K562 (cell line): ENCODE data around the gene HOXB1. TPM values are rescaled to one million over a fixed set of nuclear protein-coding genes. Genes with fewer than 3 reads are reported as not detected.

Experiments used
- BRD4 ChIP-seq: fragments of 200-600 bp; sonication (generic); IDR thresholded peaks from 2 replicates; pipeline ENCODE4 v1.6.1; 2017; ENCODE audit warnings: inconsistent platforms
- CBFA2T3 ChIP-seq: fragments of 450-650 bp; IDR thresholded peaks from 2 replicates; pipeline ENCODE4 v1.6.1; 2017
- CBX1 ChIP-seq: sonication (generic); IDR thresholded peaks from 2 replicates; pipeline ENCODE4 v1.6.1; 2016; ENCODE audit warnings: antibody characterized with exemption, low read depth, mild to moderate bottlenecking
- EHMT2 ChIP-seq: fragments of 450-650 bp; IDR thresholded peaks from 2 replicates; pipeline ENCODE4 v1.6.1; 2018; ENCODE audit warnings: antibody characterized with exemption
- EP300 ChIP-seq: IDR thresholded peaks from 2 replicates; pipeline ENCODE4 v1.6.1; 2012; ENCODE audit warnings: low read length, improper control_type of control experiment
- POLR2A ChIP-seq: fragments of 450-650 bp; conservative IDR thresholded peaks from 2 replicates; pipeline ENCODE4 v1.6.1; 2016
- POLR2G ChIP-seq: fragments of 200-400 bp; formaldehyde crosslinking; IDR thresholded peaks from 2 replicates; pipeline ENCODE4 v1.6.1; 2017; ENCODE audit warnings: low read depth, mild to moderate bottlenecking, antibody characterized with exemption, low read length, moderate library complexity
- RBFOX2 ChIP-seq: fragments of 200-400 bp; formaldehyde crosslinking; IDR thresholded peaks from 2 replicates; pipeline ENCODE4 v1.6.1; 2017; ENCODE audit warnings: low read depth, mild to moderate bottlenecking, low read length, moderate library complexity
- RBM15 ChIP-seq: fragments of 200-400 bp; formaldehyde crosslinking; IDR thresholded peaks from 2 replicates; pipeline ENCODE4 v1.6.1; 2018; ENCODE audit warnings: mild to moderate bottlenecking, low read length, moderate library complexity; ENCODE audit not compliant: insufficient read depth
- SPI1 ChIP-seq: IDR thresholded peaks from 2 replicates; pipeline ENCODE4 v1.6.1; 2011; ENCODE audit warnings: low read depth, low read length, control low read depth, borderline replicate concordance
- SUPT5H ChIP-seq: fragments of 450-650 bp; IDR thresholded peaks from 2 replicates; pipeline ENCODE4 v1.6.1; 2016
- TBP ChIP-seq: optimal IDR thresholded peaks from 2 replicates; pipeline ENCODE3; 2011; ENCODE audit warnings: low read depth, low read length, improper control_type of control experiment
- YY1 ChIP-seq, 3 experiments: IDR thresholded peaks; 2 replicates each; pipeline ENCODE4 v1.6.1; 2011; ENCODE audit warnings: low read length in 2 of 3, mild to moderate bottlenecking in 2 of 3, moderate library complexity in 2 of 3, borderline replicate concordance in 1 of 3, control low read depth in 1 of 3, low read depth in 1 of 3; ENCODE audit not compliant: insufficient read depth in 3 of 3, insufficient replicate concordance in 2 of 3, control insufficient read depth in 1 of 3, insufficient read length in 1 of 3; ENCODE audit errors: extremely low read depth in 1 of 3
- ZNF253 ChIP-seq: fragments of 250-450 bp; sonication (Bioruptor Pico); conservative IDR thresholded peaks from 2 replicates; pipeline ENCODE4 v1.6.1; 2021; ENCODE audit warnings: mild to moderate bottlenecking
- polyA plus RNA-seq, 8 experiments: library from polyadenylated mRNA; depleted of rRNA in 4 of 8; stranded (reverse) in 5 of 8; unstranded in 3 of 8; fragments of >200 nt; fragmentation: Nextera tagmentation in 2 of 8; fragmentation: Illumina TruSeq in 1 of 8; extraction: Ambion mirVana in 2 of 8; extraction: Trizol in 1 of 8; gene quantifications; 2 replicates each; pipeline versions ENCODE4 v1.2.1 to v1.2.3, GENCODE V29; 2011 to 2014; ENCODE audit warnings: inconsistent platforms in 1 of 8, missing spikeins in 1 of 8
- total RNA-seq, 7 experiments: library from RNA; depleted of rRNA in 6 of 7; stranded (reverse); fragments of >200 nt in 6 of 7; fragmentation: Illumina TruSeq in 2 of 7; extraction: Trizol in 2 of 7; gene quantifications; 2 replicates each; pipeline versions ENCODE4 v1.2.1 to v1.2.3, GENCODE V29; 2011 to 2021; ENCODE audit warnings: low replicate concordance in 1 of 7
- TF ChIP-seq, protein P1 (sequence below): IDR thresholded peaks from 2 replicates; pipeline ENCODE4 v1.6.1; 2012; ENCODE audit warnings: low read depth, low read length, improper control_type of control experiment, borderline replicate concordance
- TF ChIP-seq, protein P2 (sequence below): sonication (generic); formaldehyde crosslinking; IDR thresholded peaks from 2 replicates; pipeline ENCODE4 v1.8.0; 2022; ENCODE audit warnings: mild to moderate bottlenecking, missing genetic modification reagents, borderline replicate concordance
- TF ChIP-seq, protein P3 (sequence below), 2 experiments: fragments of 450-650 bp; IDR thresholded peaks; 2 replicates each; pipeline ENCODE4 v1.6.1; 2018; ENCODE audit warnings: mild to moderate bottlenecking in 2 of 2, low read depth in 1 of 2; ENCODE audit not compliant: partially characterized antibody in 2 of 2
- TF ChIP-seq, protein P4 (sequence below), 2 experiments: fragments of 450-650 bp; IDR thresholded peaks; 2 replicates each; pipeline ENCODE4 v1.6.1; 2016

Gene HOXB1
- total and polyA plus RNA-seq, 9 of the 15 experiments (the other 6 are each of a cell fraction or from before 2014, with no cell fraction given): 0.04 TPM; not detected in 8

DNA sequence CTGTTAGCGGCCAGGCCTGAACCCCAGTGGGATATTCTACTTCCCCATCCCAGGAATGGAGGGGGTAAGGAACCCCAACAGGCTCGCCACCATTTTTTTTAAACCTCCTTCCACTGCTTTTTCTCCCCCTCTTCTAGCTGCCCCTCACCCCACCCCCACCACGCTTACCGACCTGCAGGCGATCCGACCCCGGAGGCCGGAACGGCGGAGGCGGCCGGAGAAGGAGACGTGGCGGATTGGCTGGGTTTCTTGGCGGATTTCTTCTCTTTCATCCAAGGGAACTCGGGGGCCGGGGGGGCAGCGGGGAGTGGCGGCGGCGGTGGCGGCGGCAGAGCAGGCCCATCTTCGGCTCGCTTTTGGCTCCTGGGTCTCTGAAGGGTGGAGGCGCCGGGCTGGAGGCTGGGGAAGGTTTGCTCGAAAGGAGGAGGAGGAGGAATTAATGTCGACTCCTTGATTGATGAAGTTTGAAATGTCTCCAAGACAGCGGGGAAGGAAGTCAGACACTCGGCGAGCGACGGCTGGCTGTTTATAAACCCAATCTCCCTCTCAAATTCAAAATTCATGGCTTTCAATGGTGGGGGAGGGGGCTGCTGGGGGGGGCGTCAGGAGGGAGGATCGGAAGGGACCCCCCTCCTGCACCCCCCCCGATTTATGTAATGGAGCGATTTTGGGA lies 13.7 kb upstream of the HOXB1 start (continued):
- TF ChIP-seq TBP: peak; percentile 76
- peak; percentile 23; the same call in 1 of the 2 replicates for TF ChIP-seq CBX1
- TF ChIP-seq RBFOX2: peak; percentile 74
- TF ChIP-seq POLR2A: peak; percentile 71
- TF ChIP-seq EHMT2: no peak
- TF ChIP-seq, protein P1, sequence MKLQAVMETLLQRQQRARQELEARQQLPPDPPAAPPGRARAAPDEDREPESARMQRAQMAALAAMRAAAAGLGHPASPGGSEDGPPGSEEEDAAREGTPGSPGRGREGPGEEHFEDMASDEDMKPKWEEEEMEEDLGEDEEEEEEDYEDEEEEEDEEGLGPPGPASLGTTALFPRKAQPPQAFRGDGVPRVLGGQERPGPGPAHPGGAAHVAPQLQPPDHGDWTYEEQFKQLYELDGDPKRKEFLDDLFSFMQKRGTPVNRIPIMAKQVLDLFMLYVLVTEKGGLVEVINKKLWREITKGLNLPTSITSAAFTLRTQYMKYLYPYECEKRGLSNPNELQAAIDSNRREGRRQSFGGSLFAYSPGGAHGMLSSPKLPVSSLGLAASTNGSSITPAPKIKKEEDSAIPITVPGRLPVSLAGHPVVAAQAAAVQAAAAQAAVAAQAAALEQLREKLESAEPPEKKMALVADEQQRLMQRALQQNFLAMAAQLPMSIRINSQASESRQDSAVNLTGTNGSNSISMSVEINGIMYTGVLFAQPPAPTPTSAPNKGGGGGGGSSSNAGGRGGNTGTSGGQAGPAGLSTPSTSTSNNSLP: 0 out of 2 replicates have a peak, but pooled peaks have one; percentile 11
- peak in 1 of 3 experiments; percentile 52 for TF ChIP-seq YY1 (IDR thresholded peaks at IDR 0.05; ENCODE audit: borderline replicate concordance in 1 of 3, control insufficient read depth in 1 of 3, extremely low read depth in 1 of 3, insufficient read depth in 3 of 3, insufficient read length in 1 of 3, insufficient replicate concordance in 2 of 3, low read depth in 1 of 3, low read length in 2 of 3)
- TF ChIP-seq EP300: 0 out of 2 replicates have a peak, but pooled peaks have one; percentile 5
- TF ChIP-seq RBM15: no peak
- TF ChIP-seq BRD4: peak; percentile 81
- TF ChIP-seq, protein P2, sequence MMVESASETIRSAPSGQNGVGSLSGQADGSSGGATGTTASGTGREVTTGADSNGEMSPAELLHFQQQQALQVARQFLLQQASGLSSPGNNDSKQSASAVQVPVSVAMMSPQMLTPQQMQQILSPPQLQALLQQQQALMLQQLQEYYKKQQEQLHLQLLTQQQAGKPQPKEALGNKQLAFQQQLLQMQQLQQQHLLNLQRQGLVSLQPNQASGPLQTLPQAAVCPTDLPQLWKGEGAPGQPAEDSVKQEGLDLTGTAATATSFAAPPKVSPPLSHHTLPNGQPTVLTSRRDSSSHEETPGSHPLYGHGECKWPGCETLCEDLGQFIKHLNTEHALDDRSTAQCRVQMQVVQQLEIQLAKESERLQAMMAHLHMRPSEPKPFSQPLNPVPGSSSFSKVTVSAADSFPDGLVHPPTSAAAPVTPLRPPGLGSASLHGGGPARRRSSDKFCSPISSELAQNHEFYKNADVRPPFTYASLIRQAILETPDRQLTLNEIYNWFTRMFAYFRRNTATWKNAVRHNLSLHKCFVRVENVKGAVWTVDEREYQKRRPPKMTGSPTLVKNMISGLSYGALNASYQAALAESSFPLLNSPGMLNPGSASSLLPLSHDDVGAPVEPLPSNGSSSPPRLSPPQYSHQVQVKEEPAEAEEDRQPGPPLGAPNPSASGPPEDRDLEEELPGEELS (CRISPR knock-in tag): no peak
- TF ChIP-seq, protein P3, sequence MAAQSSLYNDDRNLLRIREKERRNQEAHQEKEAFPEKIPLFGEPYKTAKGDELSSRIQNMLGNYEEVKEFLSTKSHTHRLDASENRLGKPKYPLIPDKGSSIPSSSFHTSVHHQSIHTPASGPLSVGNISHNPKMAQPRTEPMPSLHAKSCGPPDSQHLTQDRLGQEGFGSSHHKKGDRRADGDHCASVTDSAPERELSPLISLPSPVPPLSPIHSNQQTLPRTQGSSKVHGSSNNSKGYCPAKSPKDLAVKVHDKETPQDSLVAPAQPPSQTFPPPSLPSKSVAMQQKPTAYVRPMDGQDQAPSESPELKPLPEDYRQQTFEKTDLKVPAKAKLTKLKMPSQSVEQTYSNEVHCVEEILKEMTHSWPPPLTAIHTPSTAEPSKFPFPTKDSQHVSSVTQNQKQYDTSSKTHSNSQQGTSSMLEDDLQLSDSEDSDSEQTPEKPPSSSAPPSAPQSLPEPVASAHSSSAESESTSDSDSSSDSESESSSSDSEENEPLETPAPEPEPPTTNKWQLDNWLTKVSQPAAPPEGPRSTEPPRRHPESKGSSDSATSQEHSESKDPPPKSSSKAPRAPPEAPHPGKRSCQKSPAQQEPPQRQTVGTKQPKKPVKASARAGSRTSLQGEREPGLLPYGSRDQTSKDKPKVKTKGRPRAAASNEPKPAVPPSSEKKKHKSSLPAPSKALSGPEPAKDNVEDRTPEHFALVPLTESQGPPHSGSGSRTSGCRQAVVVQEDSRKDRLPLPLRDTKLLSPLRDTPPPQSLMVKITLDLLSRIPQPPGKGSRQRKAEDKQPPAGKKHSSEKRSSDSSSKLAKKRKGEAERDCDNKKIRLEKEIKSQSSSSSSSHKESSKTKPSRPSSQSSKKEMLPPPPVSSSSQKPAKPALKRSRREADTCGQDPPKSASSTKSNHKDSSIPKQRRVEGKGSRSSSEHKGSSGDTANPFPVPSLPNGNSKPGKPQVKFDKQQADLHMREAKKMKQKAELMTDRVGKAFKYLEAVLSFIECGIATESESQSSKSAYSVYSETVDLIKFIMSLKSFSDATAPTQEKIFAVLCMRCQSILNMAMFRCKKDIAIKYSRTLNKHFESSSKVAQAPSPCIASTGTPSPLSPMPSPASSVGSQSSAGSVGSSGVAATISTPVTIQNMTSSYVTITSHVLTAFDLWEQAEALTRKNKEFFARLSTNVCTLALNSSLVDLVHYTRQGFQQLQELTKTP (IDR thresholded peaks at IDR 0.05; ENCODE audit: low read depth in 1 of 2, partially characterized antibody in 2 of 2): peak in 1 of 2 experiments; percentile 38
- peak; percentile 65 for TF ChIP-seq SUPT5H
- TF ChIP-seq ZNF253 (CRISPR knock-in tag): no peak
- TF ChIP-seq SPI1: peak; percentile 65; the same call in 1 of the 2 replicates
- TF ChIP-seq POLR2G: peak; percentile 74
- TF ChIP-seq, protein P4, sequence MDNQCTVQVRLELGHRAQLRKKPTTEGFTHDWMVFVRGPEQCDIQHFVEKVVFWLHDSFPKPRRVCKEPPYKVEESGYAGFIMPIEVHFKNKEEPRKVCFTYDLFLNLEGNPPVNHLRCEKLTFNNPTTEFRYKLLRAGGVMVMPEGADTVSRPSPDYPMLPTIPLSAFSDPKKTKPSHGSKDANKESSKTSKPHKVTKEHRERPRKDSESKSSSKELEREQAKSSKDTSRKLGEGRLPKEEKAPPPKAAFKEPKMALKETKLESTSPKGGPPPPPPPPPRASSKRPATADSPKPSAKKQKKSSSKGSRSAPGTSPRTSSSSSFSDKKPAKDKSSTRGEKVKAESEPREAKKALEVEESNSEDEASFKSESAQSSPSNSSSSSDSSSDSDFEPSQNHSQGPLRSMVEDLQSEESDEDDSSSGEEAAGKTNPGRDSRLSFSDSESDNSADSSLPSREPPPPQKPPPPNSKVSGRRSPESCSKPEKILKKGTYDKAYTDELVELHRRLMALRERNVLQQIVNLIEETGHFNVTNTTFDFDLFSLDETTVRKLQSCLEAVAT (IDR thresholded peaks at IDR 0.05): peak; percentile 14 to 44; a peak in 1 of 4 replicates
- TF ChIP-seq CBFA2T3: 0 out of 2 replicates have a peak, but pooled peaks have one; percentile 6
